Neuronal stem cell (in vitro differentiated cells): ENCODE measurements around the gene TDO2.

Experiments
- DNase-seq: peaks from one replicate; pipeline ENCODE4 v3.0.0-alpha.2; 2013; ENCODE audit warnings: low spot score
- H2AFZ ChIP-seq: one replicate; pipeline ENCODE4 v1.6.1; 2013; ENCODE audit warnings: mild to moderate bottlenecking, low read length, inconsistent platforms
- H2AK5ac ChIP-seq: 2 replicates; pipeline ENCODE4 v1.6.1; 2013; ENCODE audit warnings: low read depth, mild to moderate bottlenecking, inconsistent platforms, low read length, moderate library complexity, mixed read lengths
- H2BK120ac ChIP-seq: 2 replicates; pipeline ENCODE4 v1.6.1; 2013; ENCODE audit warnings: low read depth, mild to moderate bottlenecking, inconsistent platforms, low read length, moderate library complexity, mixed read lengths
- H2BK12ac ChIP-seq: one replicate; pipeline ENCODE4 v1.6.1; 2013; ENCODE audit warnings: low read length, inconsistent platforms
- H2BK15ac ChIP-seq: 2 replicates; pipeline ENCODE4 v1.6.1; 2013; ENCODE audit warnings: mild to moderate bottlenecking, low read length, inconsistent platforms, mixed read lengths
- H2BK5ac ChIP-seq: one replicate; pipeline ENCODE4 v1.6.1; 2013; ENCODE audit warnings: inconsistent platforms, mild to moderate bottlenecking, low read length, moderate library complexity
- H3K14ac ChIP-seq: one replicate; pipeline ENCODE4 v1.6.1; 2013; ENCODE audit warnings: low read length, inconsistent platforms
- H3K18ac ChIP-seq: 2 replicates; pipeline ENCODE4 v1.6.1; 2013; ENCODE audit warnings: low read length, inconsistent platforms
- H3K23ac ChIP-seq: 2 replicates; pipeline ENCODE4 v1.6.1; 2013; ENCODE audit warnings: low read depth, mild to moderate bottlenecking, mixed read lengths, low read length, inconsistent platforms; ENCODE audit not compliant: poor library complexity
- H3K27ac ChIP-seq: replicated peaks from 3 replicates; pipeline ENCODE4 v1.5.1; 2013; ENCODE audit warnings: low read length, inconsistent platforms
- H3K27me3 ChIP-seq, 3 experiments: 2 replicates each; pipeline ENCODE4 v1.6.1; 2013; ENCODE audit warnings: low read length in 3 of 3, mild to moderate bottlenecking in 2 of 3, inconsistent platforms in 1 of 3, low read depth in 1 of 3, mixed read lengths in 1 of 3, moderate library complexity in 1 of 3; ENCODE audit not compliant: control insufficient read depth in 3 of 3, insufficient read depth in 3 of 3
- H3K36me3 ChIP-seq, 2 donors: replicated peaks in 1 of 2; 2 replicates each; pipeline ENCODE4 v1.6.1; 2013; ENCODE audit warnings: low read length in 2 of 2; ENCODE audit not compliant: control insufficient read depth in 2 of 2, insufficient read depth in 2 of 2
- H3K4ac ChIP-seq: 2 replicates; pipeline ENCODE4 v1.6.1; 2013; ENCODE audit warnings: inconsistent platforms, mild to moderate bottlenecking, low read length, moderate library complexity
- H3K4me1 ChIP-seq, 2 donors: 1 replicate in 1 of 2; 2 replicates in 1 of 2; pipeline ENCODE4 v1.6.1; 2013; ENCODE audit warnings: low read length in 2 of 2, low read depth in 1 of 2; ENCODE audit not compliant: control insufficient read depth in 2 of 2, insufficient read depth in 1 of 2
- H3K4me2 ChIP-seq: one replicate; pipeline ENCODE4 v1.6.1; 2013; ENCODE audit warnings: mild to moderate bottlenecking, low read length, inconsistent platforms; ENCODE audit not compliant: insufficient read depth, poor library complexity, severe bottlenecking
- H3K4me3 ChIP-seq, 2 donors: 2 replicates each; pipeline ENCODE4 v1.5.1; 2013; ENCODE audit warnings: low read length in 2 of 2, mild to moderate bottlenecking in 2 of 2, inconsistent platforms in 1 of 2, moderate library complexity in 1 of 2
- H3K79me1 ChIP-seq: one replicate; pipeline ENCODE4 v1.6.1; 2013; ENCODE audit warnings: low read depth, mild to moderate bottlenecking, inconsistent platforms, low read length, moderate library complexity
- H3K9ac ChIP-seq: one replicate; pipeline ENCODE4 v1.6.1; 2013; ENCODE audit warnings: mild to moderate bottlenecking, low read depth, low read length, inconsistent platforms; ENCODE audit not compliant: poor library complexity
- H3K9me3 ChIP-seq, 2 donors: replicated peaks in 1 of 2; 2 replicates each; pipeline versions ENCODE3 to v1.6.1; 2013; ENCODE audit warnings: low read length in 2 of 2, mild to moderate bottlenecking in 2 of 2, inconsistent platforms in 1 of 2, low read depth in 1 of 2, mixed read lengths in 1 of 2, moderate library complexity in 1 of 2; ENCODE audit not compliant: control insufficient read depth in 2 of 2, insufficient read depth in 1 of 2
- H4K8ac ChIP-seq: one replicate; pipeline ENCODE4 v1.6.1; 2013; ENCODE audit warnings: low read depth, mild to moderate bottlenecking, inconsistent platforms, low read length, moderate library complexity
- H4K91ac ChIP-seq: one replicate; pipeline ENCODE4 v1.6.1; 2013; ENCODE audit warnings: low read length, low read depth, mild to moderate bottlenecking, inconsistent platforms; ENCODE audit not compliant: poor library complexity
- WGBS, 2 donors: extraction: QIAGEN DNeasy Blood & Tissue Kit; methylation state at CpG; one replicate each; pipeline ENCODE4 v1.1.7; 2013; ENCODE audit warnings: missing lambda C conversion rate in 2 of 2, mixed read lengths in 1 of 2; ENCODE audit not compliant: insufficient read length in 2 of 2, insufficient replicate concordance in 1 of 2; ENCODE audit errors: extremely low coverage in 2 of 2; 5-methylcytosine and 5-hydroxymethylcytosine counted together

TDO2 gene

GRCh38 chr4:155924637-155925036 is 21.1 kb downstream of the TDO2 start:
- H4K8ac ChIP-seq, result no peak overlapping the region
- H3K27ac ChIP-seq, result no peak overlapping the region
- no peak overlapping the region for H3K18ac ChIP-seq
- DNase-seq, result no peak
- H3K4me2 ChIP-seq, result no peak overlapping the region
- H3K23ac ChIP-seq, result no peak overlapping the region
- no peak overlapping the region for H2BK5ac ChIP-seq
- H3K9ac ChIP-seq, result no peak overlapping the region
- no peak overlapping the region for H3K4me3 ChIP-seq
- H2BK12ac ChIP-seq, result no peak overlapping the region
- no peaks in the 10 kb centered on the region for H3K79me1 ChIP-seq
- H3K36me3 ChIP-seq, result no peaks in the 10 kb centered on the region
- no peak overlapping the region for H2BK15ac ChIP-seq
- no CpG with 5 or more reads among the region's 3 CpGs for WGBS, 2 donors
- no peak overlapping the region for H3K4ac ChIP-seq
- no peak overlapping the region for H2AK5ac ChIP-seq
- H2BK120ac ChIP-seq, result no peak overlapping the region
- H2AFZ ChIP-seq, result no peak overlapping the region
- no peaks in the 10 kb centered on the region for H3K27me3 ChIP-seq
- H4K91ac ChIP-seq, result no peak overlapping the region
- H3K14ac ChIP-seq, result no peak overlapping the region
- peaks cover 0 to 3% of the 10 kb centered on the region in 2 donors for H3K9me3 ChIP-seq
- H3K4me1 ChIP-seq, result no peaks in the 10 kb centered on the region

- Histone ChIP-seq H3K4me1 (no peaks in the 10 kb centered on the region), H3K14ac (no peak overlapping the region), H2BK5ac (no peak overlapping the region), H4K8ac (no peak overlapping the region), H3K4ac (no peak overlapping the region), H3K4me2 (no peak overlapping the region), H3K27me3 (no peaks in the 10 kb centered on the region), H3K79me1 (no peaks in the 10 kb centered on the region), H3K23ac (no peak overlapping the region), H3K9me3 (peaks cover 0 to 3% of the 10 kb centered on the region in 2 donors), H3K4me3 (no peak overlapping the region), H2AK5ac (no peak overlapping the region), H3K18ac (no peak overlapping the region), H4K91ac (no peak overlapping the region), H2BK120ac (no peak overlapping the region), H3K27ac (no peak overlapping the region), H2BK15ac (no peak overlapping the region), H2BK12ac (no peak overlapping the region), H3K36me3 (no peaks in the 10 kb centered on the region), H3K9ac (no peak overlapping the region), H2AFZ (no peak overlapping the region)
- WGBS, 2 donors, result no CpG with 5 or more reads among the region's 3 CpGs
- DNase-seq, result no peak
Measured at GRCh38 chr4:155929833-155930232, 26.3 kb downstream of the TDO2 start.

- Histone ChIP-seq H2BK120ac (no peak overlapping the region), H3K9me3 (peaks cover 0 to 3% of the 10 kb centered on the region in 2 donors), H3K4ac (no peak overlapping the region), H3K4me3 (no peak overlapping the region), H3K27me3 (no peaks in the 10 kb centered on the region), H3K79me1 (no peaks in the 10 kb centered on the region), H2BK15ac (no peak overlapping the region), H2AFZ (no peak overlapping the region), H4K91ac (no peak overlapping the region), H3K4me2 (no peak overlapping the region), H3K4me1 (peaks cover 0 to 1% of the 10 kb centered on the region in 2 donors), H3K23ac (no peak overlapping the region), H3K27ac (no peak overlapping the region), H3K36me3 (no peaks in the 10 kb centered on the region), H2BK5ac (no peak overlapping the region), H2AK5ac (no peak overlapping the region), H2BK12ac (no peak overlapping the region), H4K8ac (no peak overlapping the region), H3K9ac (no peak overlapping the region), H3K14ac (no peak overlapping the region), H3K18ac (no peak overlapping the region)
- WGBS, 2 donors, result no CpG with 5 or more reads among the region's 2 CpGs
- DNase-seq, result no peak
Measured at GRCh38 chr4:155930330-155930729, 26.8 kb downstream of the TDO2 start.

GRCh38 chr4:155931634-155932033 is 28.1 kb downstream of the TDO2 start:
- DNase-seq, result no peak
- Histone ChIP-seq H4K91ac (no peak overlapping the region), H3K4me2 (no peak overlapping the region), H3K9me3 (peaks cover 0 to 3% of the 10 kb centered on the region in 2 donors), H3K9ac (no peak overlapping the region), H3K79me1 (no peaks in the 10 kb centered on the region), H2AFZ (no peak overlapping the region), H3K4me3 (no peak overlapping the region), H2BK120ac (no peak overlapping the region), H3K14ac (no peak overlapping the region), H3K18ac (no peak overlapping the region), H3K36me3 (no peaks in the 10 kb centered on the region), H3K4ac (no peak overlapping the region), H2BK15ac (no peak overlapping the region), H3K4me1 (peaks cover 0 to 1% of the 10 kb centered on the region in 2 donors), H3K23ac (no peak overlapping the region), H3K27me3 (no peaks in the 10 kb centered on the region), H2AK5ac (no peak overlapping the region), H4K8ac (no peak overlapping the region), H2BK12ac (no peak overlapping the region), H2BK5ac (no peak overlapping the region), H3K27ac (no peak overlapping the region)
- 100% methylated on average over 2 of the region's 4 CpGs; no CpG with 5 or more reads in 1 of the 2 donors for WGBS, 2 donors
